Tibial nerve (tissue), 4 donors: ENCODE data around the gene ARHGAP35. TPM values are rescaled to one million over a fixed set of nuclear protein-coding genes. Genes with fewer than 3 reads are reported as not detected.
A peak's percentile ranks its signal among the peaks of the same experiment; 100 is the strongest.

Experiments
- DNase-seq, 2 donors: peaks; one replicate each; pipeline ENCODE4 v3.0.0-alpha.2; 2019; ENCODE audit warnings: low spot score in 2 of 2
- H3K27ac ChIP-seq, 4 donors: fragments of 200-600 bp; sonication (generic) in 3 of 4; one replicate each; pipeline ENCODE4 v1.5.1; 2017 to 2019; ENCODE audit warnings: mild to moderate bottlenecking in 1 of 4
- H3K27me3 ChIP-seq, 2 donors: fragments of 200-600 bp; sonication (generic) in 1 of 2; one replicate each; pipeline versions ENCODE4 v1.5.1 to v1.6.0; 2017 to 2019
- H3K36me3 ChIP-seq, 3 donors: fragments of 200-600 bp; sonication (generic); one replicate each; pipeline ENCODE4 v1.5.1; 2018 to 2019
- H3K4me1 ChIP-seq, 4 donors: fragments of 200-600 bp; sonication (generic) in 3 of 4; one replicate each; pipeline ENCODE4 v1.5.1; 2017 to 2019
- H3K4me3 ChIP-seq, 4 donors: fragments of 200-600 bp; sonication (generic) in 3 of 4; one replicate each; pipeline ENCODE4 v1.5.1; 2017 to 2019; ENCODE audit warnings: mild to moderate bottlenecking in 1 of 4, moderate library complexity in 1 of 4
- H3K9me3 ChIP-seq, 4 donors: fragments of 200-600 bp; sonication (generic) in 3 of 4; one replicate each; pipeline ENCODE4 v1.5.1; 2017 to 2019
- CTCF ChIP-seq, 5 experiments: fragments of 200-600 bp in 3 of 5; fragments of 450-650 bp in 2 of 5; sonication (generic) in 3 of 5; IDR thresholded peaks; one replicate each; pipeline ENCODE4 v1.5.1; 2016 to 2019; ENCODE audit warnings: antibody characterized with exemption in 5 of 5, mild to moderate bottlenecking in 3 of 5, moderate library complexity in 2 of 5
- EP300 ChIP-seq, 2 donors: sonication (generic); formaldehyde crosslinking; IDR thresholded peaks; one replicate each; pipeline ENCODE4 v1.6.1; 2017; ENCODE audit warnings: antibody characterized with exemption in 2 of 2, mild to moderate bottlenecking in 1 of 2
- POLR2A ChIP-seq, 2 donors: fragments of 450-650 bp; IDR thresholded peaks; one replicate each; pipeline ENCODE4 v1.6.1; 2017; ENCODE audit warnings: antibody characterized with exemption in 2 of 2, mild to moderate bottlenecking in 2 of 2, moderate library complexity in 2 of 2
- WGBS, 2 donors: methylation state at CpG; one replicate each; pipeline ENCODE4 v1.1.5; 2018; 5-methylcytosine and 5-hydroxymethylcytosine counted together
- total RNA-seq, 4 donors: library from RNA; depleted of rRNA; stranded (reverse); fragments of >200 nt; gene quantifications; one replicate each; pipeline ENCODE4 v1.1.0, GENCODE V29; 2016

The ARHGAP35 gene
- total RNA-seq, 4 donors from 2014 or later = 43.3 to 50.3 (median 48.6) TPM

- Histone ChIP-seq H3K27me3 (no peaks in the 10 kb centered on the region), H3K9me3 (no peaks in the 10 kb centered on the region), H3K4me1 (peaks cover 0 to 50% (median 8%) of the 10 kb centered on the region in 4 donors), H3K36me3 (peaks cover 0 to 66% (median 10%) of the 10 kb centered on the region in 3 donors), H3K27ac (peak overlapping the region in 3 of 4 donors; percentile 37 to 77 (median 69)), H3K4me3 (no peak overlapping the region)
- no peak for DNase-seq
- TF ChIP-seq CTCF (IDR thresholded peaks at IDR 0.05) (no peak), EP300 (IDR thresholded peaks at IDR 0.05) (no peak), POLR2A (IDR thresholded peaks at IDR 0.05) (no peak)
- 70 to 74% methylated on average over 12 of the region's 12 CpGs for WGBS, 2 donors
These were observed 20.9 kb upstream of the ARHGAP35 start for GRCh38 chr19:46839752-46840497.

- H3K36me3 ChIP-seq = peaks cover 0 to 69% (median 10%) of the 10 kb centered on the region in 3 donors
- 13 to 14% methylated on average over 13 of the region's 13 CpGs for WGBS, 2 donors
These were observed 20.3 kb upstream of the ARHGAP35 start for GRCh38 chr19:46840498-46840942.

GRCh38 chr19:46841458-46842083 is 19.2 kb upstream of the ARHGAP35 start:
- H3K27me3 ChIP-seq = no peaks in the 10 kb centered on the region
- DNase-seq = peak in 1 of 2 donors; percentile 49
- peaks cover 0 to 40% (median 7%) of the 10 kb centered on the region in 4 donors for H3K4me1 ChIP-seq
- 73 to 74% methylated on average over 12 of the region's 12 CpGs for WGBS, 2 donors
- H3K4me3 ChIP-seq = no peak overlapping the region
- H3K27ac ChIP-seq = peak overlapping the region in 2 of 4 donors; percentile 69 to 77
- H3K36me3 ChIP-seq = peaks cover 0 to 75% (median 10%) of the 10 kb centered on the region in 3 donors
- no peak for TF ChIP-seq CTCF (IDR thresholded peaks at IDR 0.05)
- TF ChIP-seq EP300 (IDR thresholded peaks at IDR 0.05) = peak in 1 of 2 donors; percentile 11
- no peaks in the 10 kb centered on the region for H3K9me3 ChIP-seq

More at GRCh38 chr19:46840498-46840942, 20.3 kb upstream of the ARHGAP35 start:
- Histone ChIP-seq H3K9me3 (no peaks in the 10 kb centered on the region), H3K4me1 (peaks cover 0 to 50% (median 8%) of the 10 kb centered on the region in 4 donors), H3K27me3 (no peaks in the 10 kb centered on the region), H3K4me3 (no peak overlapping the region), H3K27ac (peak overlapping the region; percentile 14 to 77 (median 53))
- DNase-seq = peak in 1 of 2 donors; percentile 28
- no peak for TF ChIP-seq EP300 (IDR thresholded peaks at IDR 0.05)
- TF ChIP-seq CTCF (IDR thresholded peaks at IDR 0.05) = peak; percentile 77 to 92 (median 89)
- no peak for TF ChIP-seq POLR2A (IDR thresholded peaks at IDR 0.05)

GRCh38 chr19:46842791-46843190 is 18.0 kb upstream of the ARHGAP35 start:
- DNase-seq = no peak
- no peak overlapping the region for H3K4me3 ChIP-seq
- TF ChIP-seq POLR2A (IDR thresholded peaks at IDR 0.05) (no peak), EP300 (IDR thresholded peaks at IDR 0.05) (no peak)
- H3K36me3 ChIP-seq = peaks cover 0 to 79% (median 7%) of the 10 kb centered on the region in 3 donors
- WGBS, 2 donors = 80 to 86% methylated on average over 11 of the region's 11 CpGs
- H3K9me3 ChIP-seq = no peaks in the 10 kb centered on the region
- H3K27me3 ChIP-seq = no peaks in the 10 kb centered on the region
- H3K27ac ChIP-seq = peak overlapping the region in 1 of 4 donors; percentile 69
- H3K4me1 ChIP-seq = peaks cover 0 to 30% (median 7%) of the 10 kb centered on the region in 4 donors

GRCh38 chr19:46844067-46844489 is 16.7 kb upstream of the ARHGAP35 start:
- Histone ChIP-seq H3K4me1 (peaks cover 0 to 43% (median 7%) of the 10 kb centered on the region in 4 donors), H3K27me3 (no peaks in the 10 kb centered on the region), H3K27ac (no peak overlapping the region), H3K4me3 (no peak overlapping the region), H3K9me3 (no peaks in the 10 kb centered on the region), H3K36me3 (peaks cover 0 to 68% (median 0%) of the 10 kb centered on the region in 3 donors)
- 73 to 83% methylated on average over 9 of the region's 9 CpGs for WGBS, 2 donors
- TF ChIP-seq CTCF (IDR thresholded peaks at IDR 0.05) (no peak), EP300 (IDR thresholded peaks at IDR 0.05) (no peak), POLR2A (IDR thresholded peaks at IDR 0.05) (no peak)
- DNase-seq = no peak
